Activated naive CD8-positive, alpha-beta T cell treated with anti-CD3 and anti-CD28 coated beads for 36 hours (primary cell): Measurements from ENCODE around the gene INPP4A. TPM values are rescaled to one million over a fixed set of nuclear protein-coding genes. Genes with fewer than 3 reads are reported as not detected.

Experiments
- DNase-seq: peaks from one replicate; pipeline ENCODE4 v3.0.0; 2021
- H3K27ac Mint-ChIP-seq: one replicate; pipeline ENCODE4 v1.8.0; 2022; ENCODE audit warnings: mild to moderate bottlenecking, moderate library complexity, mixed read lengths
- H3K27me3 Mint-ChIP-seq: one replicate; pipeline ENCODE4 v1.8.0; 2022; ENCODE audit warnings: mild to moderate bottlenecking, mixed read lengths
- H3K36me3 Mint-ChIP-seq: one replicate; pipeline ENCODE4 v1.8.0; 2021; ENCODE audit warnings: mild to moderate bottlenecking, mixed read lengths
- H3K4me1 Mint-ChIP-seq: one replicate; pipeline ENCODE4 v1.8.0; 2021; ENCODE audit warnings: mixed read lengths
- H3K4me3 Mint-ChIP-seq: one replicate; pipeline ENCODE4 v1.8.0; 2022; ENCODE audit warnings: mild to moderate bottlenecking, moderate library complexity, mixed read lengths
- H3K9me3 Mint-ChIP-seq: one replicate; pipeline ENCODE4 v1.8.0; 2022; ENCODE audit warnings: mixed read lengths
- total RNA-seq, 2 experiments: library from RNA; stranded (reverse); gene quantifications; one replicate each; pipeline ENCODE4 v1.2.3, GENCODE V29; 2021

INPP4A gene
- total RNA-seq, 2 experiments from 2014 or later, result 31.6 to 31.9 TPM

DNA sequence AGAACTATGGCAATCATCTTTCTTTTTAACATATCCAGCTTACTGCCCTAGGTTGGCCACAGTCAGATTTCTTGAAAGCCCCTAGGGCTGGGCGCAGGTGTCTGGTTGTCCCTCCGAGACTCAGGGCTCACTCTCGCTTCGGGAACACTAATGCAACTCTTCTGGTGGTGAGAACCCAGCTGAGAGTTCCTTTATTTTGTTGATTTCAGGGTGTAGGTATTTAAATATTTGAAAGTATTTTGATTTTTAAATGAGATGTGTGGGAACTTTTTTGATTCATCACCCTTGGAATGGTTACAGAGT is 40.7 kb downstream of the INPP4A start:
- Mint-ChIP-seq H3K9me3 (no peaks in the 10 kb centered on the region), H3K27ac (peak overlapping the region; percentile 85), H3K4me3 (no peak overlapping the region), H3K36me3 (peaks cover 4% of the 10 kb centered on the region), H3K27me3 (no peaks in the 10 kb centered on the region), H3K4me1 (peaks cover 95% of the 10 kb centered on the region)
- DNase-seq, result no peak

DNA sequence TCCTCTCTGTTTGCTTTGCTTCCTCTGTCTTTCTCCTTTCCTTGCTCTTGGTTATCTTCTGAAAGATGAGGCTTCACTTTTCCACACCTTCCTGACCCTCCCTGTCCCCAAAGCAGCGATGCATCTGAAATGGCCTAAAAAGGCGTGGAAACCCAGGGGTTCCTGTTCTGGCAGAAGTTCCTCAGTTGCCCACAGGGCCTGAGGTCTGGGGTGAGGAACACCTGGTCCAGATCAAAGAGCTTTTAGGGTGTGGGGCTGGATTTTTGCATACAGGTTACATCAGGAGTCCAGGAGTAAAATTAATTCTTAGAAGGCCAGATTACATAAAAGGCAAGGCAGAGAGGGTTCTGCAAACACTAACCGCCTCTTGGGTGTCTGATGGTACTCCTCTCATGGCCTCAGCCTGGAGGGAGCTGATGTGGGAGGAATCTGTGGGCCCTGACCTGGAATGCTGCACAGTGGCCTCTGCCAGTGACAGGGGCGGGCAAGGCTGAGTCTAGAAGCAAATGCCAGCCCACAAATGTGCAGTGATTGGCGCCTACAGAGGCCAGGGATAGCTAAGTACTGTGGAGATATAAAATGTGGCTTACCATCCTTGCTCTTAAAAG is 41.8 kb downstream of the INPP4A start:
- peaks cover 89% of the 10 kb centered on the region for H3K4me1 Mint-ChIP-seq
- peak overlapping the region; percentile 6 for H3K4me3 Mint-ChIP-seq
- no peak overlapping the region for H3K27ac Mint-ChIP-seq
- no peak for DNase-seq
- no peaks in the 10 kb centered on the region for H3K27me3 Mint-ChIP-seq
- no peaks in the 10 kb centered on the region for H3K9me3 Mint-ChIP-seq
- peaks cover 4% of the 10 kb centered on the region for H3K36me3 Mint-ChIP-seq

DNA sequence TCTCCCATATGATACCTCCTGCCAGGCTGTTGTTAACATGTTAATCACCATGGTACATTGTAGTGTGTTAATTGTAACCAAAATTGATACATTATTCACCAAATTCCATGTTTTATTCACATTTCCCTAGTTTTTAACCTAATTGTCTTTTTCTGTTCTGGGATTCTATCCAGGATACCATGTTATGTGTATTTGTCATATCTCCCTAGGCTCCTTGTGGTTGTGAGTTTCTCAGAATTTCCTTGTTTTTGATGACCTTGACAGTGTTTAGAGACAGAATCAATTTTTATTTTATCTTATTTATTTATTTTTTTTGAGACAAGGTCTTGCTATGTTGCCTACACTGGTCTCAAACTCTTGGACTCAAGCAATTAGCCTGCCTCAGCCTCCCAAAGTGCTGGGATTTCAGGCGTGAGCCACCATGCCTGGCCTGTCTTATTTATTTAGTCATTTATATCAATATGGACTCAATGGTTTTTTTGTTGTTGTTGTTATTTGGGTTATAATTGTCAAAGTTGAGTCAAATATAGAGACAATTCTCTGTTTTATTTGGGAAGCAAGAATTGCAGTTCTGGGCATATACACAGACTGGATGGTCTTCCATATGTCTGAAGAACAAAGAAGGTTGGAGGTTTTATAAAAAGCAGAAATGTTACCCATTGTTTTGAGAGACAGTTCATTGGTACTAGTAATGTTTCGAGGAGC is 42.6 kb downstream of the INPP4A start:
- Mint-ChIP-seq H3K9me3 (no peaks in the 10 kb centered on the region), H3K27me3 (no peaks in the 10 kb centered on the region), H3K4me3 (no peak overlapping the region), H3K27ac (no peak overlapping the region), H3K36me3 (peaks cover 9% of the 10 kb centered on the region), H3K4me1 (peaks cover 90% of the 10 kb centered on the region)
- DNase-seq, result no peak

DNA sequence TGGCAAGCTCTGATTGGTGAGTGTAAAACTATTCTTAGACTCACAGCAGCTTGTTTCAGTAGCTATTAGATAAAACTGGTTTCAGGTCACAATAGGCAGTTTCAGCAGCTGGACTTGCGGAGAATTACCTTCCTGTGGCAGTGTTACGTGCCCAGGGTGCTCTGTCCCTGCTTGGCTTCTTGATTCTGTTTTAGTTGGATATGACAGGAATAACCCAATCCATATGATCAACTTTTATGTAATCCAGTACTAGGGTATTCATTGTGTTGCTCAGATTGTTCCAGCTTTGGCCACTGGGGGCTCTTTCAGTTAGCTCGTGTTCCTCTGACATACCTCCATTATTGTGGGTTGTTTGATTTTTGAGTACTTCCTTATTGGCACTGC is 43.1 kb downstream of the INPP4A start:
- Mint-ChIP-seq H3K4me1 (peaks cover 89% of the 10 kb centered on the region), H3K9me3 (no peaks in the 10 kb centered on the region), H3K36me3 (peaks cover 11% of the 10 kb centered on the region), H3K4me3 (no peak overlapping the region), H3K27ac (peak overlapping the region; percentile 61), H3K27me3 (no peaks in the 10 kb centered on the region)
- DNase-seq, result no peak

DNA sequence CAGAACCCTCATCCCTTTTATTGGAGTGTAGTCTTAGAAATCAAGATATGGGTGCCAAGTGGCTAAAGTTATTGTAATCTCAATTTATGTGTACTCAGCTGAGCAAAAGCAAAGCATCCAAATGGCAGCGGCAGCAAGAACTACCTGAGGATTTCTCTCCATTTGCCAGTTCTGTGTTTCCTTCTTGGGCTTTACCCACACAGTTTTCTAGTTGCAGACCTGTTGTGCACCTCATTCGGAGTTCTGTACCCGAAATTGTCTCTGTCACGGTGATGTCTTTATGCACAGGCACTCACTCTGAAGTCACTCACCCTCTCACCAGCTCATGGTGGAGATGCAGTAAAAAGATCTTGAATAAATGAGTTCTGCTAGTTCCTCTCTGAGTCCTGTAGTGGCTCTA is 43.6 kb downstream of the INPP4A start:
- peak overlapping the region; percentile 61 for H3K27ac Mint-ChIP-seq
- no peak overlapping the region for H3K4me3 Mint-ChIP-seq
- no peak for DNase-seq
- H3K9me3 Mint-ChIP-seq, result no peaks in the 10 kb centered on the region
- peaks cover 13% of the 10 kb centered on the region for H3K36me3 Mint-ChIP-seq
- H3K27me3 Mint-ChIP-seq, result no peaks in the 10 kb centered on the region
- H3K4me1 Mint-ChIP-seq, result peaks cover 88% of the 10 kb centered on the region

DNA sequence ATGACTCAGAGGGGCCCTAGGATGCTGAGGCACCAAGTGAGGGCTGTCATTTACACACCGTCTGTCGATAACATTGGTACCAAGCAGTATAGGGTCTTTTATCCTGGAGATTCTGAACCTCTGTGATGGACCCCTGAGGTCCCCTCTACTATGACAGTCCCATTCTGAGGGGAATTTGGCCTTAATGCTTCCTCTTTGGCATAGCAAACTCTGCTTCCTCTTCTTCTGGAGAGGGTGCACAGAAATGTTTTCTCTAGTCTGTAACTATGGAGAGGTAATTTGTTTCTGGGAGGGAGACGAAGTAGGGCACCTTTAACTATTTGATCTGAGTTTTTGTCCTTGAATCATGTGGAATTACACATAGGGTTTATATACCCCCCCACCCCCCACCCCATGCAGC is 44.8 kb downstream of the INPP4A start:
- DNase-seq, result no peak
- Mint-ChIP-seq H3K36me3 (peaks cover 20% of the 10 kb centered on the region), H3K4me1 (peaks cover 75% of the 10 kb centered on the region), H3K27ac (peak overlapping the region; percentile 16), H3K27me3 (no peaks in the 10 kb centered on the region), H3K4me3 (no peak overlapping the region), H3K9me3 (peaks cover 2% of the 10 kb centered on the region)

DNA sequence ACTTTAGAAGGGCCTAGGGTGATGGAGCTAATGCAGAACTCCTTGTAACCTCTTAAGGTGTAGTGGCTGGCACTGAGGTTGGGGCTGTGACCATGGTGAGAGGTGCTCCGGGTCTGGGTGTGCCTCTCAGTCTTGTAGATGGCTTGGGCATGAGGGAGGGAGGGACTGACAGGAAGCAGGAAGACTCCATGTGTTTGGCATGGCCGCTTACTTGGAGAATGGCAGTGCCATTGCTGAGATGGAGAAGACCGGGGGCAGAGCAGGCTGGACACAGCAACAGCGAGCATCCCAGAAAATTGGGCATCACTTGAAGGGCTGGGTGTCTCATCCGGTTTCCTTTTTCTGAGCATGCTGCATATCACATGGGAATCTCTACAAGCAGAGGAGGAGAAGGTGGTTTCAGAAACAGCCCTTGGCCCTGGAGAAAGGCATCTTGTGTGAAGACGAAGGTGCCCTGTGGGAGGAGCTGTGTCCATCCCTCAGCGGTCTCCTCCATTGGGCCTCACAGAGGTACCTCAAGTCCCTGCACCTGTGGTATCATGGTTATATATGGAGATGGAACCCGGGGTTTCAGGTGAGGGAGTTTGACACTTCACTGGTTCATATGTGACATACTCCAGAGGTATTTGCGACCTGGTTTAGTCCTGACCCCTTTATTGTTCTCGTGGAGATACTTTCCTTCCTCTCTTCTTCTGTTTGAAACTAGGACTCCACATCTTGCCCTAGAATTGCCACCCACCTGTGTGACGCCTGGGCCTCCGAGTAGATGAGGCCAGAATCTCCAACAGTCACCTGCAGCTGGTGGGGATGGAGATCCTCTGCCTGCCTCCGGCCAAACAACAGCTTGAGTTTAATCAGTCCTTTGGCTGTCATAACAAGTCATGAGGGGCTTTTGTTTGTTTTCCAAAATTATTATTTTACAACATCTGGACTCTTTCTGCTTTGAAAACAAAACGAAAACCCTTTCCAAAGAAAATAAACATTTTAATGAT is 45.6 kb downstream of the INPP4A start:
- no peak overlapping the region for H3K4me3 Mint-ChIP-seq

DNA sequence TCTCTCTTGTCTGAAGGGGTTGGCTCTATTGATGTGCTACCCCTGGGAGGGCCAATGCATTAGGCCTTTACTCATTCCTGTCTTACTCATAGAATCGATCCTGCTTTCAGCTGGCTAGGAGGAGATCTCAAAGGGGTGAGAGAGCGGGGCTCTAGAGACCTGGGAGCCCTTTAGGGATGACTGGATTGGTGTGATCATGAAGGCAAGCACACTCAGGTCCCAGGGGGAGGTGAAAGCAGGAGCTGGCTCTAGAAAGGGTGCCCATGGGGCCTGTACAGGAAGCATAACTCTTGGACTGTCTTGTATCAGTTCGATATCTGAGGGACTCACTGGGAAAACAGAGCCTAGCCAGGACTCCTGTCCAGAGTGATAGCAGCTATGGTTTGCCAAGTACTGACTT is 47.8 kb downstream of the INPP4A start:
- peaks cover 17% of the 10 kb centered on the region for H3K9me3 Mint-ChIP-seq
- no peaks in the 10 kb centered on the region for H3K27me3 Mint-ChIP-seq
- DNase-seq, result no peak
- peaks cover 48% of the 10 kb centered on the region for H3K4me1 Mint-ChIP-seq
- H3K4me3 Mint-ChIP-seq, result no peak overlapping the region
- no peak overlapping the region for H3K27ac Mint-ChIP-seq
- peaks cover 43% of the 10 kb centered on the region for H3K36me3 Mint-ChIP-seq

More for the DNA sequence above, 45.6 kb downstream of the INPP4A start:
- DNase-seq, result no peak
- H3K9me3 Mint-ChIP-seq, result peaks cover 6% of the 10 kb centered on the region
- H3K27ac Mint-ChIP-seq, result peak overlapping the region; percentile 58
- peaks cover 68% of the 10 kb centered on the region for H3K4me1 Mint-ChIP-seq
- H3K36me3 Mint-ChIP-seq, result peaks cover 28% of the 10 kb centered on the region
- H3K27me3 Mint-ChIP-seq, result no peaks in the 10 kb centered on the region

DNA sequence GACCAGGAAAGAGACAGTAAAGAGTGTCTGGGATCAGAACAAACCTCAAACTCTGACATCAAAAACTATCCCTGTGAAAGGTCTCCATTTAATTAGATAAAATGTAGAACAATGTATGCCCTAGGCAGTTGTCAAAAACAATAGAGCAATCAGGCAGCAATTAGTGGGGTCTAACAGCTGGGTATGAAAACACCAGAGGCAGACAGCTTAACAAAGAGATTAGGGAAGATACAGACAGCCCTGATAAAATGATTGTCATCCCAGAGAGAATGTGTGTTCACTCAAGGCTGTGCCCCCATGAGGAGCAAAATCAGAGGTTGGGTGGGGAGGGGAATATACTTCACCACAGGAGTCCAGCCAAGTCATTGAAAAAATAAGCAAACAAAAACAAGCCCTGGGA is 50.0 kb downstream of the INPP4A start:
- H3K4me3 Mint-ChIP-seq, result no peak overlapping the region
- no peaks in the 10 kb centered on the region for H3K27me3 Mint-ChIP-seq
- H3K4me1 Mint-ChIP-seq, result peaks cover 35% of the 10 kb centered on the region
- DNase-seq, result no peak
- H3K27ac Mint-ChIP-seq, result no peak overlapping the region
- H3K36me3 Mint-ChIP-seq, result peaks cover 59% of the 10 kb centered on the region
- H3K9me3 Mint-ChIP-seq, result peaks cover 19% of the 10 kb centered on the region

DNA sequence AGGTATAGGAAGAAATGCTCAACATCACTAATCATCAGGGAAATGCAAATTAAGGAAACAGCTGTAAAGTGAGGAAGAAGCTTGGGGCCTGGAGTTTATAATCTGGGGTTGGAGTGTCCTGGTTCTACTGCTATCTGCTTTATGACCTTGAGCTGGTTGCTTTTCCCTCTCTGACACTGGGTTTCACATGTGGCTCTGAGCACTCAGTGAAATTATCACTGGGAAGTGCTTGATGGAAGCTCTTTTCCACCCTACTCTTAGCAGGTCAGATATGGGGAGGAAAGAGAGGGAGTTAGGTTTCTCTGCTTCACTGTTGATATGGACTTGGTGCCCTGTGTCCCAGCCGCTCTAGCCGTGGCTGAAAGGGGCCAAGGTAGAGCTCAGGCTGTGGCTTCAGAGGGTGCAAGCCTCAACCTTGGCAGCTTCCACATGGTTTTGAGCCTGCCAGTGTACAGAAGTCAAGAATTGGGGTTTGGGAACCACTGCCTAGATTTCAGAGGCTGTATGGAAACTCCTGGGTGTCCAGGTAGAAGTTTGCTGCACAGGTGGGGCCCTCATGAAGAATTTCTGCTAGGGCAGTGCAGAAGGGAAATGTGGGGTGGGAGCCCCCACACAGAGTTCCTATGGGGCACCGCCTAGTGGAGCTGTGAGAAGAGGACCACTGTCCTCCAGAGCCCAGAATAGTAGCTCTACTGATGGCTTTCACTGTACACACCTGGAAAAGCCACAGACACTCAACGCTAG is 52.3 kb downstream of the INPP4A start:
- H3K27ac Mint-ChIP-seq, result no peak overlapping the region
- peaks cover 23% of the 10 kb centered on the region for H3K4me1 Mint-ChIP-seq
- no peak overlapping the region for H3K4me3 Mint-ChIP-seq
- peaks cover 62% of the 10 kb centered on the region for H3K36me3 Mint-ChIP-seq
- no peaks in the 10 kb centered on the region for H3K27me3 Mint-ChIP-seq
- DNase-seq, result no peak
- H3K9me3 Mint-ChIP-seq, result peaks cover 19% of the 10 kb centered on the region

DNA sequence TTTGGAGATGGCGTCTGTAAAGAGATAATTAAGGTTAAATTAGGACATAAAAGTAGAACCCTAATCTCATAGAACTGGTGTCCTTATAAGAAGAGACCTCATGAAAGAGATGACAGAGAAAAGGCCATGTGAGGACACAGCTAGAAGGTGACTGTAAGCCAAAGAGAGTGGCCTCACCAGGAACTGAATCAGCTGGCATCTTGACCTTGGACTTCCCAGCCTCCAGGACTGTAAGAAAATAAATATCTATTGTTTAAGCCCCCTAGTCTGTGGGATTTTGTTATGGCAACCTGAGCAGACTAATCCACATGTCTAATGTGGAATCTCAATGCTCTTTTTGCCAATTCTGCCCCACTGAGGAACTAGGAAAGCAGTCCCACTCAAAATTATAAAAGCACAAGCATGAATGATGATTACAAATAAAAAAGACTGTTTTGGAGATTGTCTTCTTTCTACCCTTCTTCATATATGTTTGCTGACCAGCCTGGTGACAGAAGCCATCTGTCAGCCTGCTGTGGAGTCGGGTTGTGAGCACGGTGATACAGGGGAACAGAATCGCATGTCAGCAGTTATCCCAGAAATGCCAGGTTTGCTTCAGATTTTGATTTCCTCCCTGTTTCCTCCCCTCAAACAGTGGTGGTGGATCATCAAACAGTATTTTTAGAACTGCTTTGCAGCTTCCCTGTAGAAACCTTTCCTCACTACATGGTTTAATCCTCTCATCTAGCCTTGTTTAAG is 54.2 kb downstream of the INPP4A start:
- Mint-ChIP-seq H3K4me1 (peaks cover 31% of the 10 kb centered on the region), H3K27me3 (no peaks in the 10 kb centered on the region), H3K36me3 (peaks cover 62% of the 10 kb centered on the region), H3K9me3 (peaks cover 19% of the 10 kb centered on the region), H3K4me3 (no peak overlapping the region), H3K27ac (no peak overlapping the region)
- no peak for DNase-seq

DNA sequence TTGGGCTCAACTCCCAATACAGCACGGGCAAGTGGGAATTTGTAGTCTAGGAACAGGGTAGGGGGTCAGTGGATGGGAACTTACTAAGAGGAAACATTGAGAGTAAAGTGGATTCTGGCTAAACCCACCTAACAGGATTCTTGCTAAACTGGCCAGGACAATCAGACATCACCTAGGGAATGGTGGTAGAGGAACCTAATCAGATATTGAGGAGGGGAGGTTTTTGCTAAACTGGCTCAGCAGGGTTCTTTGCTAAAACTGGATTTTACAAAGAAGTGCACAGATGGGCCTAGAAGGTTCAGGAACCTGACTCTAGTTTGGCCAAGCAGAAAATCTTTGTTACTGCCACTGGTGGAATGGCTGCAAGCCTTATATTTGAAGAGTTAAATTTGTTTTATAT is 55.9 kb downstream of the INPP4A start:
- Mint-ChIP-seq H3K27ac (no peak overlapping the region), H3K4me1 (peaks cover 47% of the 10 kb centered on the region), H3K4me3 (no peak overlapping the region), H3K27me3 (no peaks in the 10 kb centered on the region), H3K36me3 (peaks cover 48% of the 10 kb centered on the region), H3K9me3 (peaks cover 13% of the 10 kb centered on the region)
- no peak for DNase-seq

DNA sequence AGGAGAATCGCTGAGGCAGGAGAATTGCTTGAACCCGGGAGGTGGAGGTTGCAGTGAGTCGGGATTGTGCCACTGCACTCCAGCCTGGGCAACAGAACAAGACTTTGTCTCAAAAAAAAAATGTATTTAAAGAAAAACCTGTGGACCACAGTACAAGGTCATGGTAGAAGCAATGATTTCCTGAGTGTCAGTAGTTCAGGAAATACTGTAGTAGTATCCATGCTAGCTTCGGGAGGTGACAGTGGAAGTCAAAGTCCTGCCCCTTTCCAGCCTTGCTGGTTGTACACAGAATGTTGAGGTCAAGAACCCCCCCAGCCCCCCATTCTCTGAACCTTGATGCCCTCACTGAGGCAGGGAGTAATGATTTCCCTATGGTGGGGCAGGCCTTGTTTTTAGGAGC is 56.6 kb downstream of the INPP4A start:
- Mint-ChIP-seq H3K4me3 (no peak overlapping the region), H3K27ac (no peak overlapping the region), H3K4me1 (peaks cover 52% of the 10 kb centered on the region), H3K27me3 (no peaks in the 10 kb centered on the region), H3K9me3 (peaks cover 13% of the 10 kb centered on the region), H3K36me3 (peaks cover 44% of the 10 kb centered on the region)
- no peak for DNase-seq

DNA sequence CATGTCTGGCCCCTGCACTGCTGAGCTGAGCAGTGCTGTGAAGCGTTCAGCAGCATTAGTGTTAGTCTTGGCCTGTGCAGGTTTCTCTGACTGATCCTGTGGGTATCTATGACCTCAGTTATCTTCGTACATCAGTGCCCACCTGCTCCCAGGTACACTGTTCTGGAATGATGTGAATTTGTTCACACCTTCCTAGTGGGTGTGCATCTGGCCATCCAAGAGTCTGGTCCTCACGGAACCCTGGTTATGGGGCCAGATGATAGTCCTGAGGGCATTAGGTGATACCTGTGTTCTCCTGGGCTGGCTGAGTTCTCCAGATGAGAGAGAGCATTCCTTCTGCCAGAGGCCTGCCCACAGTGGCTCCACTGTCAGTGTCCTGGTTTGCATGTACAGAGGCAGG is 57.2 kb downstream of the INPP4A start:
- Mint-ChIP-seq H3K27ac (no peak overlapping the region), H3K4me3 (no peak overlapping the region), H3K4me1 (peaks cover 57% of the 10 kb centered on the region)

More for the DNA sequence above, 57.2 kb downstream of the INPP4A start:
- no peak for DNase-seq
- Mint-ChIP-seq H3K9me3 (peaks cover 7% of the 10 kb centered on the region), H3K36me3 (peaks cover 41% of the 10 kb centered on the region), H3K27me3 (no peaks in the 10 kb centered on the region)
